NCI-H187 (cell line): ENCODE data around the gene B9D1.
A peak's percentile ranks its signal among the peaks of the same experiment; 100 is the strongest.

ENCODE experiments used
- DNase-seq, 2 experiments: peaks; one replicate each; lab custom pipeline; 2025; lab: John Stamatoyannopoulos, UW

Gene B9D1

GRCh38 chr17:19388791-19389785, 26.6 kb upstream of the B9D1 start:
- DNase-seq, result no peak

GRCh38 chr17:19387921-19388521, 25.5 kb upstream of the B9D1 start:
- DNase-seq, result no peak

GRCh38 chr17:19386974-19387920, 24.7 kb upstream of the B9D1 start, which contains the start of gene MFAP4:
Gene MFAP4 (minus strand): TSS chr17:19387190. CDS start chr17:19387155, 35 bp downstream.
- DNase-seq, result no peak

- no peak for DNase-seq
Measured at GRCh38 chr17:19386051-19386929, 23.8 kb upstream of the B9D1 start.

DNA sequence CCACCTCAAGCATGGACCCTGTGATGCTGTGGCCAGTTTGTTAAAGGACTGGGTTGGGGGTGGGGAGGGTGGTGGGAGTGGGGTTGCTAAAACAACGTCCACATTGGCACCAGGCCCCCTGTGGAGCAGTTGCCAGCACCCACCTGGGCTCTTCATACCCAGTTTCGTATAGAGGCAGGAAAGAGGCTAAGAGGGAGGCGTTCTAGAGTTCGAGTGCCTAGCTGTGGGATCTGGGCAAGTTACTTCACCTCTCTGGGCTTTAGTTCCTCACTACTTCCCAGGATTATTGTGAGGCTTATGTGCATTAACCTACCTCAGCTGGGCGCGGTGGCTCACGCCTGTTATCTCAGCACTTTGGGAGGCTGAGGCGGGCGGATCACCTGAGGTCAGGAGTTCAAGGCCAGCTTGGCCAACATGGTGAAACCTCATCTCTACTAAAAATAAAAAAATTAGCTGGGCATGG, 23.0 kb upstream of the B9D1 start:
- no peak for DNase-seq

DNA sequence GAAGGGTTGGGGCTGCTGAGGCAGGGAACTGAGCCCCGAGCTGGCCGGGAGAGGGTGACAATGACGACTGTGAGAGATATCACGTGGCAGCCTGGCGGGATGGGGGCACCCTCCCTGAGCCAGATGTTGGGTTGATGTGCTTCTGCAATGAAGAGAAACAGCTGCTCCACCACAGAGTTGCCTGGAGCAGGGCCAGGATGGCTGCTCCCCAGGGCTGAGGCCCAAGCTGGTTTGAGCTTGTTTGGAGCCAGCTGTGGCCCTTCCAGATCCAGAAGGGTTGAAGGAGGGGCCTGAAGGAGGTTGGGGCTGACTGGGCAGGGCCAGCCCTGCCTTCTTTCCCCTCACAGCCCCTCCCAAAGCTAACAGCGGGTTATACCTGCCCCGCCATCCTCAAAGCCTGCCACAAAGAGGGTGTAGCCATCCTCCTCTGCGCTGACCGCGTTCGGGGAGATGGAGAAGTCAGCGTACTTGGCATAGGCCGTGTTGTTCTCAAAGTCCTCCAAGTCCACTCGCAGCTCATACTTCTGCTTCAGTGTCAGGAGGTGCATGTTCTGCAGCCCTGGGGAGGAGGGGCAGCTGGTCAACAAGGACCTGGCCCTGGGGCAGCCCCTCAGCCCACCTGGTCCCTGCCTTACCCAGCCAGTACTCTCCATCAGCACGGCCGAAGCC, 22.3 kb upstream of the B9D1 start:
- DNase-seq, result no peak

GRCh38 chr17:19383681-19384470, 21.4 kb upstream of the B9D1 start:
- no peak for DNase-seq

DNA sequence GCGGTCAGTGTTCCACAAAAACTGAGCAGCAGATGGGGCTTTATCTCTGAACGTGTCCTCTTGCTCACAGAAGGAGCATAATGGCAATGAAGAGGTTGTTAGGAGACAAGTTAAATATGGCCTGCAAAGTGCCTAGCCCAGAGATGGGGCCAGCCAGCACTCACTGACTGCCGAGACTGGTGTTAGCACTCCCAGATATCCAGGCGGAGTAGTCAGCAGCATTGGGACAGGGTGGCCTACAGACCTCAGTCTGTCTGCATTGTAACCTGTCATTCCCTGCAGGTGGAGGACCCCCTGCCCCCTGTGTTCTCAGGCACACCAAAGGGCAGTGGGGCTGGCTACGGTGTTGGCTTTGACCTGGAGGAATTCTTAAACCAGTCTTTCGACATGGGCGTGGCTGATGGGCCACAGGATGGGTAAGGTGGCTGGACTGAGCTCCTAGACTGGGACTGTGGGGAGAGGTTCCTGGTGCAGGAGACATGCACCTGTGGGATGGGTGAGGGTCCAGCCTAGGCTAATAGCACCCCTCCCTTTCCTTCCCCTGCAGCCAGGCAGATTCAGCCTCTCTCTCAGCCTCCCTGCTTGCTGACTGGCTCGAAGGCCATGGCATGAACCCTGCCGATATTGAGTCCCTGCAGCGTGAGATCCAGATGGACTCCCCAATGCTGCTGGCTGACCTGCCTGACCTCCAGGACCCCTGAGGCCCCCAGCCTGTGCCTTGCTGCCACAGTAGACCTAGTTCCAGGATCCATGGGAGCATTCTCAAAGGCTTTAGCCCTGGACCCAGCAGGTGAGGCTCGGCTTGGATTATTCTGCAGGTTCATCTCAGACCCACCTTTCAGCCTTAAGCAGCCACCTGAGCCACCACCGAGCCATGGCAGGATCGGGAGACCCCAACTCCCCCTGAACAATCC, 20.3 kb upstream of the B9D1 start:
- DNase-seq, result no peak

DNA sequence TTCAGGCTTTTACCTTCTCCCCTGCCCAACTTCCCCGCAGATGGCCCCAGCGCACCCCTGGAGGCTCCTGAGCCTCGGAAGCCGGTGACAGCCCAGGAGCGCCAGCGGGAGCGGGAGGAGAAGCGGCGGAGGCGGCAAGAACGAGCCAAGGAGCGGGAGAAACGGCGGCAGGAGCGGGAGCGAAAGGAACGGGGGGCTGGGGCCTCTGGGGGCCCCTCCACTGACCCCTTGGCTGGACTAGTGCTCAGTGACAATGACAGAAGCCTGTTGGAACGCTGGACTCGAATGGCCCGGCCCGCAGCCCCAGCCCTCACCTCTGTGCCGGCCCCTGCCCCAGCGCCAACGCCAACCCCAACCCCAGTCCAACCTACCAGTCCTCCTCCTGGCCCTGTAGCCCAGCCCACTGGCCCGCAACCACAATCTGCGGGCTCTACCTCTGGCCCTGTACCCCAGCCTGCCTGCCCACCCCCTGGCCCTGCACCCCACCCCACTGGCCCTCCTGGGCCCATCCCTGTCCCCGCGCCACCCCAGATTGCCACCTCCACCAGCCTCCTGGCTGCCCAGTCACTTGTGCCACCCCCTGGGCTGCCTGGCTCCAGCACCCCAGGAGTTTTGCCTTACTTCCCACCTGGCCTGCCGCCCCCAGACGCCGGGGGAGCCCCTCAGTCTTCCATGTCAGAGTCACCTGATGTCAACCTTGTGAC, 19.4 kb upstream of the B9D1 start:
- no peak for DNase-seq

- no peak for DNase-seq
Measured at GRCh38 chr17:19381361-19381740, 18.8 kb upstream of the B9D1 start.

- no peak for DNase-seq
Measured at GRCh38 chr17:19380481-19381301, 18.2 kb upstream of the B9D1 start.

- DNase-seq, result no peak
Measured at GRCh38 chr17:19379361-19380065, 17.0 kb upstream of the B9D1 start.

GRCh38 chr17:19378416-19379360, 16.2 kb upstream of the B9D1 start, which contains the start of gene MAPK7:
Gene MAPK7 (plus strand): TSS chr17:19378498. CDS start chr17:19378901, 403 bp downstream.
- DNase-seq, result peak in 1 of 2 experiments; percentile 86

DNA sequence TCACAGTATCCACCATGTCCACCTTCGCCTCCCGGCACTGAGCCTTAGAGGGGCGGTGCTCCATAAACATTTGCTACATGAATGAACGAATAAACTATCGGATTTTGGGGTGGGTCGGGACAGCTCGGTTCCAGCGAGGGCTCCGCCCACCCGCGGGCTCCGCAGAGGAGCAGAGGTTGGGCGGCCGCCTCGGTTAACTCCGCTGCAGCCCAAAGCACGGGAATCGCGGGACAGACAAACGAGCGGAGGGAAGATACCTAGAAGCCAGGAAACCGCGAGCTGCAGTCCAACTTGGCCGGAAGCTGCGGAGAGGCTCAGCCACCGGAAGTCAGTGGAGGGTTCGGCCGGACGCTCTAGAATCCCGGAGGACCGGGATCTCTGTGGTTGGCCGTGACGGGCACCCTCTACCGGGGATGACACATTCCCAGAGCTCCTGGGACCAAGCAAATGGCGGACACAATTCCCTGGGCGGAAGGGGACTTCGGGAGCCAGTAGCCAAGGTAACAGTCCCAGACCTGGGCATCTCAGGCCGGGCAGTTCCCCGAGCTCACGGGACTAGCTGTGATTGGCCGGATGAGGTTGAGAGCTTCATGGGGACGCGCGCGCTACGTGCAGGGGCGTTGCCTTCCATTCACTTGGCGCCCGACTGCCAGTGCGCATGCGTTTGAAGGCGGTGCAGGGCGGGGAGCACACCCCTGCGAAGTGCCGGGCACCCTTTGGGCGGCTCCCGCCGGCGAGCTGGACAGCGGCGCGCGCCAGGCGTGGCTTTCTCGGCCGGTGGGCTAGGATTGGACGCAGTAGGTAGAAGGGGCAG, 15.3 kb upstream of the B9D1 start:
- peak; percentile 89 to 95 for DNase-seq
